ENCODE measurements around the gene CCDC86.

The CCDC86 gene

DNA sequence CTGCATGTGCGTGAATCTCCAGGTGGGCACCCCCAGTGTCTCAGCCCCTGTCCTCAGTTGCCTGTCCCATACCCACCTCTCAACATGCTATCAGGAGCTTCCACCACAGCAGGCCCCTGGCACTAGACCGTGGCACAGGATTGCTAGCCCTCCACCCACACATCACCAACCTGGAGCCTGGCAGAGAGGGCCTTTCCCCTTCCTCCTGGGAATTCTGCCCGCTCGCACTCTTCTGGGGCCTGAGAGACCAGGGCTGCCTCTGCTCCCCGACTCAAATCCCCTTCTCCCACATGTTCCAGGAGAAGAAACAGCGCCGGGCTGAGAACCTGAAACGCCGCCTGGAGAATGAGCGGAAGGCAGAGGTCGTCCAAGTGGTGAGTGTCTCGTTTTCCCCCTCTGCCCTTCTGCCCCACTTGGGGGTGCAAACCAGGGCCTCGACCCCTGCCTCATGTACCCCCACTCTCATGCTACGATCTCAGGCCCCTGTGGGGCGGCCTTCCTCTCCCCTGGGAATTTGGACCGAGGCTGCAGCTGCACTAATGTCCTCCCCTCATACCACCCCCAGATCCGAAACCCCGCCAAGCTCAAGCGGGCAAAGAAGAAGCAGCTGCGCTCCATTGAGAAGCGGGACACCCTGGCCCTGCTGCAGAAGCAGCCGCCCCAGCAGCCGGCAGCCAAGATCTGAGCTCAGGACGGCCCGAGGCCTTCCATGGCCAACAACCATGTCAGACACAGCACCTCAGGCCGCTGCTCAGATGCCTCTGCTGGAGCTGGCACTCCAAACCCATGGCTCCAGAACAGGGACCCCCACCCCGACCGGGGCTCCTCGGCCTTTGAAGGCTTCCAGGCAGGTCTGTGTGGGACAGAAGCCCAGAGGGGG lies 8.0 kb downstream of the CCDC86 start:
- H3K27ac ChIP-seq, result no peak overlapping the region
- TF ChIP-seq, protein P1, sequence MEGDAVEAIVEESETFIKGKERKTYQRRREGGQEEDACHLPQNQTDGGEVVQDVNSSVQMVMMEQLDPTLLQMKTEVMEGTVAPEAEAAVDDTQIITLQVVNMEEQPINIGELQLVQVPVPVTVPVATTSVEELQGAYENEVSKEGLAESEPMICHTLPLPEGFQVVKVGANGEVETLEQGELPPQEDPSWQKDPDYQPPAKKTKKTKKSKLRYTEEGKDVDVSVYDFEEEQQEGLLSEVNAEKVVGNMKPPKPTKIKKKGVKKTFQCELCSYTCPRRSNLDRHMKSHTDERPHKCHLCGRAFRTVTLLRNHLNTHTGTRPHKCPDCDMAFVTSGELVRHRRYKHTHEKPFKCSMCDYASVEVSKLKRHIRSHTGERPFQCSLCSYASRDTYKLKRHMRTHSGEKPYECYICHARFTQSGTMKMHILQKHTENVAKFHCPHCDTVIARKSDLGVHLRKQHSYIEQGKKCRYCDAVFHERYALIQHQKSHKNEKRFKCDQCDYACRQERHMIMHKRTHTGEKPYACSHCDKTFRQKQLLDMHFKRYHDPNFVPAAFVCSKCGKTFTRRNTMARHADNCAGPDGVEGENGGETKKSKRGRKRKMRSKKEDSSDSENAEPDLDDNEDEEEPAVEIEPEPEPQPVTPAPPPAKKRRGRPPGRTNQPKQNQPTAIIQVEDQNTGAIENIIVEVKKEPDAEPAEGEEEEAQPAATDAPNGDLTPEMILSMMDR (conservative IDR thresholded peaks at IDR 0.05), result no peak
- TF ChIP-seq ZFX (IDR thresholded peaks at IDR 0.05), result no peak

GRCh38 chr11:60851327-60852104 lies 9.6 kb downstream of the CCDC86 start:
- TF ChIP-seq ZFX (IDR thresholded peaks at IDR 0.05), result no peak
- TF ChIP-seq, protein P1 (conservative IDR thresholded peaks at IDR 0.05), result no peak
- H3K27ac ChIP-seq, result no peak overlapping the region

- TF ChIP-seq, protein P1 (conservative IDR thresholded peaks at IDR 0.05), result no peak
- no peak for TF ChIP-seq ZFX (IDR thresholded peaks at IDR 0.05)
- H3K27ac ChIP-seq, result no peak overlapping the region
Observed at GRCh38 chr11:60852117-60852981, 10.4 kb downstream of the CCDC86 start.

GRCh38 chr11:60852982-60853950 lies 11.4 kb downstream of the CCDC86 start:
- no peak overlapping the region for H3K27ac ChIP-seq
- TF ChIP-seq, protein P1 (conservative IDR thresholded peaks at IDR 0.05), result no peak
- TF ChIP-seq ZFX (IDR thresholded peaks at IDR 0.05), result no peak

GRCh38 chr11:60854140-60854846 lies 12.4 kb downstream of the CCDC86 start:
- H3K27ac ChIP-seq, result no peak overlapping the region
- no peak for TF ChIP-seq ZFX (IDR thresholded peaks at IDR 0.05)
- TF ChIP-seq, protein P1 (conservative IDR thresholded peaks at IDR 0.05), result no peak
